ENCODE results near the gene QKI.

QKI gene

GRCh38 chr6:163605385-163606097, 191.0 kb downstream of the QKI start:
- TF ChIP-seq CTCF (IDR thresholded peaks at IDR 0.05; ENCODE audit: low read depth, low read length, missing control alignments) = no peak
- H3K4me3 ChIP-seq (ENCODE audit: low read depth, low read length) = no peak overlapping the region
- no peak for DNase-seq
- H3K27me3 ChIP-seq (replicated peaks) = no peaks in the 10 kb centered on the region
- in situ Hi-C loops (cut with HindIII; ENCODE audit: low pct_ligation_motif_present, low sequenced_read_pairs) = no loop called here
- no peak overlapping the region for H3K27ac ChIP-seq
- no peaks in the 10 kb centered on the region for H3K36me3 ChIP-seq (replicated peaks)

- Histone ChIP-seq H3K36me3 (replicated peaks) (no peaks in the 10 kb centered on the region), H3K27me3 (replicated peaks) (no peaks in the 10 kb centered on the region), H3K27ac (no peak overlapping the region), H3K4me3 (ENCODE audit: low read depth, low read length) (no peak overlapping the region)
- TF ChIP-seq CTCF (IDR thresholded peaks at IDR 0.05; ENCODE audit: low read depth, low read length, missing control alignments) = no peak
- in situ Hi-C loops (cut with HindIII; ENCODE audit: low pct_ligation_motif_present, low sequenced_read_pairs) = no loop called here
- DNase-seq = no peak
Measured at GRCh38 chr6:163607792-163608191, 193.3 kb downstream of the QKI start.

- no peak overlapping the region for H3K27ac ChIP-seq
- H3K36me3 ChIP-seq (replicated peaks) = no peaks in the 10 kb centered on the region
- DNase-seq = no peak
- H3K4me3 ChIP-seq (ENCODE audit: low read depth, low read length) = no peak overlapping the region
- no peak for TF ChIP-seq CTCF (IDR thresholded peaks at IDR 0.05; ENCODE audit: low read depth, low read length, missing control alignments)
- no peaks in the 10 kb centered on the region for H3K27me3 ChIP-seq (replicated peaks)
- in situ Hi-C loops (cut with HindIII; ENCODE audit: low pct_ligation_motif_present, low sequenced_read_pairs) = no loop called here
Measured at GRCh38 chr6:163608204-163608644, 193.7 kb downstream of the QKI start.

GRCh38 chr6:163612200-163612599, 197.7 kb downstream of the QKI start:
- H3K27me3 ChIP-seq (replicated peaks) = no peaks in the 10 kb centered on the region
- TF ChIP-seq CTCF (IDR thresholded peaks at IDR 0.05; ENCODE audit: low read depth, low read length, missing control alignments) = no peak
- in situ Hi-C loops (cut with HindIII; ENCODE audit: low pct_ligation_motif_present, low sequenced_read_pairs) = no loop called here

GRCh38 chr6:163613025-163613424, 198.5 kb downstream of the QKI start:
- TF ChIP-seq CTCF (IDR thresholded peaks at IDR 0.05; ENCODE audit: low read depth, low read length, missing control alignments) = no peak
- in situ Hi-C loops (cut with HindIII; ENCODE audit: low pct_ligation_motif_present, low sequenced_read_pairs) = no loop called here
- Histone ChIP-seq H3K27ac (no peak overlapping the region), H3K4me3 (ENCODE audit: low read depth, low read length) (no peak overlapping the region), H3K36me3 (replicated peaks) (no peaks in the 10 kb centered on the region), H3K27me3 (replicated peaks) (no peaks in the 10 kb centered on the region)
- DNase-seq = no peak

More at GRCh38 chr6:163612200-163612599, 197.7 kb downstream of the QKI start:
- Histone ChIP-seq H3K36me3 (replicated peaks) (no peaks in the 10 kb centered on the region), H3K4me3 (ENCODE audit: low read depth, low read length) (no peak overlapping the region), H3K27ac (no peak overlapping the region)
- no peak for DNase-seq

- in situ Hi-C loops (cut with HindIII; ENCODE audit: low pct_ligation_motif_present, low sequenced_read_pairs) = no loop called here
- Histone ChIP-seq H3K27me3 (replicated peaks) (no peaks in the 10 kb centered on the region), H3K36me3 (replicated peaks) (no peaks in the 10 kb centered on the region), H3K4me3 (ENCODE audit: low read depth, low read length) (no peak overlapping the region), H3K27ac (no peak overlapping the region)
- no peak for DNase-seq
- no peak for TF ChIP-seq CTCF (IDR thresholded peaks at IDR 0.05; ENCODE audit: low read depth, low read length, missing control alignments)
Measured at GRCh38 chr6:163613668-163614067, 199.2 kb downstream of the QKI start.
